Peyer's patch (tissue), 4 donors: ENCODE measurements around the gene TCEANC. TPM values are rescaled to one million over a fixed set of nuclear protein-coding genes. Genes with fewer than 3 reads are reported as not detected.

Experiments
- DNase-seq, 3 donors: peaks; one replicate each; pipeline ENCODE4 v3.0.0-alpha.2; 2017 to 2019
- H3K27ac ChIP-seq, 4 donors: fragments of 200-600 bp; sonication (generic); one replicate each; pipeline ENCODE4 v1.5.1; 2016 to 2019
- H3K27me3 ChIP-seq, 2 donors: fragments of 200-600 bp; sonication (generic); one replicate each; pipeline ENCODE4 v1.5.1; 2019
- H3K36me3 ChIP-seq, 3 donors: fragments of 200-600 bp; sonication (generic); one replicate each; pipeline ENCODE4 v1.5.1; 2016 to 2019
- H3K4me1 ChIP-seq, 4 donors: fragments of 200-600 bp; sonication (generic); one replicate each; pipeline ENCODE4 v1.5.1; 2016 to 2019
- H3K4me3 ChIP-seq, 4 donors: fragments of 200-600 bp; sonication (generic); 1 replicate in 3 of 4; 2 replicates in 1 of 4; pipeline ENCODE4 v1.5.1; 2016 to 2019; ENCODE audit warnings: mild to moderate bottlenecking in 1 of 4
- H3K9me3 ChIP-seq, 4 donors: fragments of 200-600 bp; sonication (generic); one replicate each; pipeline ENCODE4 v1.5.1; 2016 to 2019; ENCODE audit warnings: mild to moderate bottlenecking in 1 of 4
- POLR2A ChIP-seq, 2 donors: fragments of 450-650 bp; IDR thresholded peaks; one replicate each; pipeline ENCODE4 v1.5.1; 2017; ENCODE audit warnings: antibody characterized with exemption in 2 of 2, mild to moderate bottlenecking in 2 of 2, moderate library complexity in 2 of 2
- total RNA-seq, 4 donors: library from RNA; depleted of rRNA; stranded (reverse); fragments of >200 nt; gene quantifications; one replicate each; pipeline ENCODE4 v1.1.0, GENCODE V29; 2016
- TF ChIP-seq, protein P1 (sequence below), 6 experiments: fragments of 450-650 bp in 4 of 6; fragments of 200-600 bp in 2 of 6; sonication (generic) in 1 of 6; IDR thresholded peaks; one replicate each; pipeline ENCODE4 v1.5.1; 2017 to 2019; ENCODE audit warnings: antibody characterized with exemption in 6 of 6, mild to moderate bottlenecking in 3 of 6, moderate library complexity in 1 of 6

Gene TCEANC
- total RNA-seq, 4 donors from 2014 or later = 2.8 to 9.1 (median 5.8) TPM

DNA sequence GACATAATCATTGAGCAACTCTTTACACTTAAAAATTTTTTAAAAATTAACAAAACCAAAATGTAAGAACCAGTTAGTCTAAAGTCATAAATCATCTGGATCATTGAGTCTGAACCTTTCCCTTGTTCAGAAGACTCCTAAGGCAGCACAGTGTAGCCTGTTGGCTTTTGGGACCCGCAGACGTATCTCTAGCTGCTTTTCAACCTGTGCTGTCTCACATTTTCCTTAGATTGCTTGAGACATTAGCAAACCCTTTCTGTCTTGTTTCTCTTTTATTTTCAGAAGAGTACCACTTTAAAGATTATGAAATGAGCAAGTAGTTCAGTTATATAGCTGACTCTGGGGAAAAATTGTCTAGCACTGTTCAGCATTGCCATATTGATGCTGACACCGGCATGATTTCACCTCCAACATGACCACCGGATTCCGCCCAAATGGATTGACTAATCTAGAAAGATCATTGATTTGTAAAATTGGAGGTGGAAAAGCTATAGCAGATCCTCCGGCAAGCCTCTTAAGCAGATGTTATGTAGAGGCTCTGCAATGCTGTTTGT, 8.9 kb downstream of the TCEANC start:
- no peak for DNase-seq
- no peaks in the 10 kb centered on the region for H3K9me3 ChIP-seq
- no peaks in the 10 kb centered on the region for H3K36me3 ChIP-seq
- H3K27me3 ChIP-seq = no peaks in the 10 kb centered on the region
- peak overlapping the region; percentile 19 to 67 (median 40) for H3K27ac ChIP-seq
- no peak overlapping the region for H3K4me3 ChIP-seq
- no peaks in the 10 kb centered on the region for H3K4me1 ChIP-seq
- TF ChIP-seq, protein P1, sequence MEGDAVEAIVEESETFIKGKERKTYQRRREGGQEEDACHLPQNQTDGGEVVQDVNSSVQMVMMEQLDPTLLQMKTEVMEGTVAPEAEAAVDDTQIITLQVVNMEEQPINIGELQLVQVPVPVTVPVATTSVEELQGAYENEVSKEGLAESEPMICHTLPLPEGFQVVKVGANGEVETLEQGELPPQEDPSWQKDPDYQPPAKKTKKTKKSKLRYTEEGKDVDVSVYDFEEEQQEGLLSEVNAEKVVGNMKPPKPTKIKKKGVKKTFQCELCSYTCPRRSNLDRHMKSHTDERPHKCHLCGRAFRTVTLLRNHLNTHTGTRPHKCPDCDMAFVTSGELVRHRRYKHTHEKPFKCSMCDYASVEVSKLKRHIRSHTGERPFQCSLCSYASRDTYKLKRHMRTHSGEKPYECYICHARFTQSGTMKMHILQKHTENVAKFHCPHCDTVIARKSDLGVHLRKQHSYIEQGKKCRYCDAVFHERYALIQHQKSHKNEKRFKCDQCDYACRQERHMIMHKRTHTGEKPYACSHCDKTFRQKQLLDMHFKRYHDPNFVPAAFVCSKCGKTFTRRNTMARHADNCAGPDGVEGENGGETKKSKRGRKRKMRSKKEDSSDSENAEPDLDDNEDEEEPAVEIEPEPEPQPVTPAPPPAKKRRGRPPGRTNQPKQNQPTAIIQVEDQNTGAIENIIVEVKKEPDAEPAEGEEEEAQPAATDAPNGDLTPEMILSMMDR (IDR thresholded peaks at IDR 0.05) = no peak
- TF ChIP-seq POLR2A (IDR thresholded peaks at IDR 0.05) = no peak

DNA sequence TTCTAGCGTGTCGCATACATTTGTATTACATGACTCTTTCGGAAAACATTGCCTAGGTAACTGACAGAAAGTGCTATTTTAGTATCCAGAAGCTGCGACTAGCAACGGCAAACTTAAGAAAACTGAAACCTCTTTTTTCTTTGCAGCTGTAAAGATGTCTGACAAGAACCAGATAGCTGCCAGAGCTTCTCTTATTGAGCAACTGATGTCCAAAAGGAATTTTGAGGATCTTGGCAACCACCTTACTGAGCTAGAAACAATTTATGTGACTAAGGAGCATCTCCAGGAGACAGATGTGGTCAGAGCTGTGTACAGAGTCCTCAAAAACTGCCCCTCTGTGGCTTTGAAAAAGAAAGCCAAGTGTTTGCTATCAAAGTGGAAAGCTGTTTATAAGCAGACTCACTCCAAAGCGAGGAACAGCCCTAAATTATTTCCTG, 9.4 kb downstream of the TCEANC start:
- Histone ChIP-seq H3K4me3 (no peak overlapping the region), H3K4me1 (no peaks in the 10 kb centered on the region), H3K9me3 (no peaks in the 10 kb centered on the region), H3K27ac (peak overlapping the region; percentile 19 to 67 (median 40)), H3K36me3 (no peaks in the 10 kb centered on the region), H3K27me3 (no peaks in the 10 kb centered on the region)
- TF ChIP-seq POLR2A (IDR thresholded peaks at IDR 0.05) = no peak
- TF ChIP-seq, protein P1 (IDR thresholded peaks at IDR 0.05) = no peak
- no peak for DNase-seq

- Histone ChIP-seq H3K4me1 (no peaks in the 10 kb centered on the region), H3K27me3 (no peaks in the 10 kb centered on the region), H3K27ac (peak overlapping the region in 1 of 4 donors; percentile 8), H3K36me3 (no peaks in the 10 kb centered on the region), H3K9me3 (no peaks in the 10 kb centered on the region), H3K4me3 (no peak overlapping the region)
- DNase-seq = no peak
- TF ChIP-seq POLR2A (IDR thresholded peaks at IDR 0.05) = no peak
- TF ChIP-seq, protein P1 (IDR thresholded peaks at IDR 0.05) = no peak
These were observed 11.1 kb downstream of the TCEANC start for GRCh38 chrX:13664020-13664419.

GRCh38 chrX:13666836-13667235, 13.9 kb downstream of the TCEANC start:
- H3K9me3 ChIP-seq = no peaks in the 10 kb centered on the region
- no peak overlapping the region for H3K4me3 ChIP-seq
- H3K4me1 ChIP-seq = no peaks in the 10 kb centered on the region
- no peaks in the 10 kb centered on the region for H3K27me3 ChIP-seq
- H3K27ac ChIP-seq = no peak overlapping the region
- no peak for TF ChIP-seq POLR2A (IDR thresholded peaks at IDR 0.05)
- TF ChIP-seq, protein P1 (IDR thresholded peaks at IDR 0.05) = no peak
- DNase-seq = no peak
- H3K36me3 ChIP-seq = no peaks in the 10 kb centered on the region

DNA sequence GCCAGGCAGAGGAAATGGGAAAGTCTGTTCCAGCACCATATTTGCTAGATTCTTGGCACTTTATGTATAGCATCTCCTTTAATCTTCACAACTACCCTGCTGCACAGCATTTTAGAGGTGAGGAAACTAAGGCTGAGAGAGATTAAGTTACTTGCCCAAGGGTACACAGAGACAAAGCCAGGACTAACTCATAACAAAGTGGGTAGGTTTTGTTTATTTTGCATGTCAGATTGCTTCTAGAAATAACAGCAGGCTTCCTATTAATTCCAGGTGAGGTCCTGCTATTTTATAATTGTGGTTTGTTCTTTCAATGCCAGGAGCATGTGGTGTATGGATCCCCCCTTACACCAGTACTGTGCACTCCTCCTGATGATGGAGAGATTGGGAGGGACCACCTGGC, 15.0 kb downstream of the TCEANC start:
- no peak overlapping the region for H3K27ac ChIP-seq

More for the DNA sequence above, 15.0 kb downstream of the TCEANC start:
- H3K27me3 ChIP-seq = no peaks in the 10 kb centered on the region
- TF ChIP-seq POLR2A (IDR thresholded peaks at IDR 0.05) = no peak
- TF ChIP-seq, protein P1 (IDR thresholded peaks at IDR 0.05) = no peak
- H3K4me1 ChIP-seq = no peaks in the 10 kb centered on the region
- DNase-seq = no peak
- no peak overlapping the region for H3K4me3 ChIP-seq
- no peaks in the 10 kb centered on the region for H3K36me3 ChIP-seq
- no peaks in the 10 kb centered on the region for H3K9me3 ChIP-seq
